GM12878 (cell line): ENCODE data around the gene GEMIN2. TPM values are rescaled to one million over a fixed set of nuclear protein-coding genes. Genes with fewer than 3 reads are reported as not detected.

ENCODE experiments used
- FOXK2 ChIP-seq: fragments of 450-650 bp; IDR thresholded peaks from 2 replicates; pipeline ENCODE4 v1.6.1; 2017; ENCODE audit warnings: mild to moderate bottlenecking, moderate library complexity
- GABPA ChIP-seq: IDR thresholded peaks from 2 replicates; pipeline ENCODE4 v1.6.1; 2014; ENCODE audit warnings: antibody characterized with exemption, low read depth, mild to moderate bottlenecking, inconsistent platforms
- JUND ChIP-seq: IDR thresholded peaks from 2 replicates; pipeline ENCODE4 v1.6.1; 2012; ENCODE audit warnings: low read depth, mild to moderate bottlenecking, low read length, improper control_type of control experiment, moderate library complexity
- MYC ChIP-seq: IDR thresholded peaks from 2 replicates; pipeline ENCODE4 v1.6.1; 2011; ENCODE audit warnings: mild to moderate bottlenecking, low read length, moderate library complexity, inconsistent platforms; ENCODE audit not compliant: insufficient read depth, insufficient replicate concordance, insufficient read length, severe bottlenecking
- NBN ChIP-seq: fragments of 450-650 bp; IDR thresholded peaks from 2 replicates; pipeline ENCODE4 v1.6.1; 2016
- NR2C2 ChIP-seq: IDR thresholded peaks from 2 replicates; pipeline ENCODE4 v1.6.1; 2011; ENCODE audit warnings: borderline replicate concordance, low read depth; ENCODE audit not compliant: control insufficient read depth, insufficient read length
- RBBP5 ChIP-seq: fragments of 200-600 bp; sonication (generic); conservative IDR thresholded peaks from 2 replicates; pipeline ENCODE4 v1.6.1; 2016
- RUNX3 ChIP-seq: IDR thresholded peaks from 2 replicates; pipeline ENCODE4 v1.6.1; 2012; ENCODE audit warnings: low read length, inconsistent platforms
- SMAD1 ChIP-seq: fragments of 450-650 bp; IDR thresholded peaks from 2 replicates; pipeline ENCODE4 v1.6.1; 2018; ENCODE audit warnings: mild to moderate bottlenecking, low read depth; ENCODE audit not compliant: partially characterized antibody
- SPI1 ChIP-seq: IDR thresholded peaks from 2 replicates; pipeline ENCODE4 v1.6.1; 2011; ENCODE audit warnings: low read depth, mild to moderate bottlenecking, low read length, moderate library complexity, borderline replicate concordance; ENCODE audit not compliant: insufficient read depth
- WRNIP1 ChIP-seq: IDR thresholded peaks from 2 replicates; pipeline ENCODE4 v1.6.1; 2011; ENCODE audit warnings: low read depth, low read length, improper control_type of control experiment, borderline replicate concordance
- ZBED1 ChIP-seq: IDR thresholded peaks from 2 replicates; pipeline ENCODE4 v1.6.1; 2016; ENCODE audit warnings: borderline replicate concordance
- polyA plus RNA-seq, 11 experiments: library from polyadenylated mRNA; depleted of rRNA in 4 of 11; unstranded in 6 of 11; stranded (reverse) in 5 of 11; fragments of >200 nt; fragmentation: Nextera tagmentation in 4 of 11; fragmentation: Illumina TruSeq in 1 of 11; extraction: Ambion mirVana in 4 of 11; extraction: Trizol in 1 of 11; gene quantifications; 1 replicate in 1 of 11; 2 replicates in 10 of 11; pipeline versions ENCODE4 v1.2.1 to v1.2.3, GENCODE V29; 2011 to 2016; ENCODE audit warnings: inconsistent platforms in 2 of 11, missing spikeins in 2 of 11, low read depth in 1 of 11
- total RNA-seq, 4 experiments: library from RNA; depleted of rRNA in 3 of 4; stranded (reverse); fragments of >200 nt in 3 of 4; fragmentation: Illumina TruSeq in 1 of 4; extraction: Trizol in 1 of 4; gene quantifications; 2 replicates each; pipeline versions ENCODE4 v1.2.1 to v1.2.3, GENCODE V29; 2013 to 2021
- TF ChIP-seq, protein P1 (sequence below): IDR thresholded peaks from 2 replicates; pipeline ENCODE4 v1.6.1; 2012; ENCODE audit warnings: mild to moderate bottlenecking, low read depth, low read length
- TF ChIP-seq, protein P2 (sequence below): IDR thresholded peaks from 2 replicates; pipeline ENCODE4 v1.6.1; 2011; ENCODE audit warnings: borderline replicate concordance, low read depth, mild to moderate bottlenecking, moderate library complexity, low read length; ENCODE audit not compliant: insufficient read depth, poor library complexity, severe bottlenecking
- TF ChIP-seq, protein P3 (sequence below): fragments of 450-650 bp; IDR thresholded peaks from 2 replicates; pipeline ENCODE4 v1.6.1; 2017; ENCODE audit warnings: borderline replicate concordance
- TF ChIP-seq, protein P4 (sequence below): IDR thresholded peaks from 2 replicates; pipeline ENCODE4 v1.6.1; 2012; ENCODE audit warnings: low read depth, low read length, improper control_type of control experiment
- TF ChIP-seq, protein P5 (sequence below): fragments of 450-650 bp; formaldehyde crosslinking; IDR thresholded peaks from 2 replicates; pipeline ENCODE4 v1.4.0; 2020; ENCODE audit warnings: mild to moderate bottlenecking, moderate library complexity

Gene GEMIN2
- total and polyA plus RNA-seq, 10 of the 15 experiments (the other 5 are each of a cell fraction or from before 2014, with no cell fraction given) = 25.9 to 69.3 (median 46.1) TPM

DNA sequence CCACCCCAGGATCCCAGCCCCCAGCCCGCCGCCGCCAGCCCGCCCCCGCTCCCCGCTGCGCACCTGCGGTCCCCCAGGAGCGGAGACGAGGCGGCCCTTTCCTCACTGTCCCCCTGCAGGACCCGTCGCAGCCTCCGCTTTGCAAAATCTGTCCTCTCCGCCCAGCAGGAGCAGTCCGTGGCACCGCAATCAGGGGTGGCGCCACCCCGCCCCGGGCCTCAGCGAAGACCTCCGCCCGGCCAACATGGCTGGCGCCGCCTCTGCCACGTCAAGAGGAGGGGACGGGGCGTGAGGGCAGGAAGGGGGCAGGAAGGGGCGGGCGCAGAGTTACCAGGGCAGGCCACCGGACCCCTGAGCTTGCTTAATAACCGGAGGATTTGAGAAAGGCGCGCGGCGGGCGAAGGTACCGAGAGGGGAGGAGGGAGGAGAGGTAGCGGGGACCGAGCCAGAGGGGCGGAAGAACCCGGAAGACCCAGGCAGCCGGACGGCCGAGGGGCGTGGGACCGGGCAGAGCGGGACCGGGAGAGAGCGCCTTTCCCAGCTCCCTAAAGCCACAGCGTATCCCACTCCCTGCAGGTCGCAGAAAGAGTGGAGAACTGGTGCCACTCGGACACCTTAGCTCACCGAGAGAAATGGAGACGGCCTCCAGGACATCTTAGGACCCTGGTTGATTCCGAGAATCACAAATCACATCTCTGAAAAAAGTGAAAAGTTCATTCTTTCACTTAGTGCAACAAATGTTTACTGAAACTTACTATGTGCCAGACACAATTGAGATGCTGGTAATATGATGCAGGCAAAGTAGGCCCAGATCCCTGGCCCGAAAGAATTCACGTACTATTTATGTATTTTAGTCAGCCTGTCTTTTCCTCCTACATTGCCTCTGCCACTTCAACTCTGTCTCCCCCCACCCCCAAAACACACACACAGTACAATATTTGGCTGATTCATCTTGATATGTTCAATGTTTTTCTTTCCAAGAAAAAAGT lies 10.9 kb upstream of the GEMIN2 start, which contains the start of gene SEC23A (continued):
- TF ChIP-seq, protein P1, sequence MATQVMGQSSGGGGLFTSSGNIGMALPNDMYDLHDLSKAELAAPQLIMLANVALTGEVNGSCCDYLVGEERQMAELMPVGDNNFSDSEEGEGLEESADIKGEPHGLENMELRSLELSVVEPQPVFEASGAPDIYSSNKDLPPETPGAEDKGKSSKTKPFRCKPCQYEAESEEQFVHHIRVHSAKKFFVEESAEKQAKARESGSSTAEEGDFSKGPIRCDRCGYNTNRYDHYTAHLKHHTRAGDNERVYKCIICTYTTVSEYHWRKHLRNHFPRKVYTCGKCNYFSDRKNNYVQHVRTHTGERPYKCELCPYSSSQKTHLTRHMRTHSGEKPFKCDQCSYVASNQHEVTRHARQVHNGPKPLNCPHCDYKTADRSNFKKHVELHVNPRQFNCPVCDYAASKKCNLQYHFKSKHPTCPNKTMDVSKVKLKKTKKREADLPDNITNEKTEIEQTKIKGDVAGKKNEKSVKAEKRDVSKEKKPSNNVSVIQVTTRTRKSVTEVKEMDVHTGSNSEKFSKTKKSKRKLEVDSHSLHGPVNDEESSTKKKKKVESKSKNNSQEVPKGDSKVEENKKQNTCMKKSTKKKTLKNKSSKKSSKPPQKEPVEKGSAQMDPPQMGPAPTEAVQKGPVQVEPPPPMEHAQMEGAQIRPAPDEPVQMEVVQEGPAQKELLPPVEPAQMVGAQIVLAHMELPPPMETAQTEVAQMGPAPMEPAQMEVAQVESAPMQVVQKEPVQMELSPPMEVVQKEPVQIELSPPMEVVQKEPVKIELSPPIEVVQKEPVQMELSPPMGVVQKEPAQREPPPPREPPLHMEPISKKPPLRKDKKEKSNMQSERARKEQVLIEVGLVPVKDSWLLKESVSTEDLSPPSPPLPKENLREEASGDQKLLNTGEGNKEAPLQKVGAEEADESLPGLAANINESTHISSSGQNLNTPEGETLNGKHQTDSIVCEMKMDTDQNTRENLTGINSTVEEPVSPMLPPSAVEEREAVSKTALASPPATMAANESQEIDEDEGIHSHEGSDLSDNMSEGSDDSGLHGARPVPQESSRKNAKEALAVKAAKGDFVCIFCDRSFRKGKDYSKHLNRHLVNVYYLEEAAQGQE = no peak
- TF ChIP-seq NBN (peak; percentile 77), FOXK2 (no peak), SMAD1 (no peak), GABPA (peak; percentile 72), JUND (no peak), RUNX3 (no peak), ZBED1 (no peak), RBBP5 (no peak), NR2C2 (no peak), MYC (no peak), WRNIP1 (no peak), SPI1 (no peak)
- TF ChIP-seq, protein P2, sequence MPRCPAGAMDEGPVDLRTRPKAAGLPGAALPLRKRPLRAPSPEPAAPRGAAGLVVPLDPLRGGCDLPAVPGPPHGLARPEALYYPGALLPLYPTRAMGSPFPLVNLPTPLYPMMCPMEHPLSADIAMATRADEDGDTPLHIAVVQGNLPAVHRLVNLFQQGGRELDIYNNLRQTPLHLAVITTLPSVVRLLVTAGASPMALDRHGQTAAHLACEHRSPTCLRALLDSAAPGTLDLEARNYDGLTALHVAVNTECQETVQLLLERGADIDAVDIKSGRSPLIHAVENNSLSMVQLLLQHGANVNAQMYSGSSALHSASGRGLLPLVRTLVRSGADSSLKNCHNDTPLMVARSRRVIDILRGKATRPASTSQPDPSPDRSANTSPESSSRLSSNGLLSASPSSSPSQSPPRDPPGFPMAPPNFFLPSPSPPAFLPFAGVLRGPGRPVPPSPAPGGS = no peak
- TF ChIP-seq, protein P3, sequence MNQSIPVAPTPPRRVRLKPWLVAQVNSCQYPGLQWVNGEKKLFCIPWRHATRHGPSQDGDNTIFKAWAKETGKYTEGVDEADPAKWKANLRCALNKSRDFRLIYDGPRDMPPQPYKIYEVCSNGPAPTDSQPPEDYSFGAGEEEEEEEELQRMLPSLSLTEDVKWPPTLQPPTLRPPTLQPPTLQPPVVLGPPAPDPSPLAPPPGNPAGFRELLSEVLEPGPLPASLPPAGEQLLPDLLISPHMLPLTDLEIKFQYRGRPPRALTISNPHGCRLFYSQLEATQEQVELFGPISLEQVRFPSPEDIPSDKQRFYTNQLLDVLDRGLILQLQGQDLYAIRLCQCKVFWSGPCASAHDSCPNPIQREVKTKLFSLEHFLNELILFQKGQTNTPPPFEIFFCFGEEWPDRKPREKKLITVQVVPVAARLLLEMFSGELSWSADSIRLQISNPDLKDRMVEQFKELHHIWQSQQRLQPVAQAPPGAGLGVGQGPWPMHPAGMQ = no peak
- TF ChIP-seq, protein P4, sequence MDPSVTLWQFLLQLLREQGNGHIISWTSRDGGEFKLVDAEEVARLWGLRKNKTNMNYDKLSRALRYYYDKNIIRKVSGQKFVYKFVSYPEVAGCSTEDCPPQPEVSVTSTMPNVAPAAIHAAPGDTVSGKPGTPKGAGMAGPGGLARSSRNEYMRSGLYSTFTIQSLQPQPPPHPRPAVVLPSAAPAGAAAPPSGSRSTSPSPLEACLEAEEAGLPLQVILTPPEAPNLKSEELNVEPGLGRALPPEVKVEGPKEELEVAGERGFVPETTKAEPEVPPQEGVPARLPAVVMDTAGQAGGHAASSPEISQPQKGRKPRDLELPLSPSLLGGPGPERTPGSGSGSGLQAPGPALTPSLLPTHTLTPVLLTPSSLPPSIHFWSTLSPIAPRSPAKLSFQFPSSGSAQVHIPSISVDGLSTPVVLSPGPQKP = no peak
- TF ChIP-seq, protein P5, sequence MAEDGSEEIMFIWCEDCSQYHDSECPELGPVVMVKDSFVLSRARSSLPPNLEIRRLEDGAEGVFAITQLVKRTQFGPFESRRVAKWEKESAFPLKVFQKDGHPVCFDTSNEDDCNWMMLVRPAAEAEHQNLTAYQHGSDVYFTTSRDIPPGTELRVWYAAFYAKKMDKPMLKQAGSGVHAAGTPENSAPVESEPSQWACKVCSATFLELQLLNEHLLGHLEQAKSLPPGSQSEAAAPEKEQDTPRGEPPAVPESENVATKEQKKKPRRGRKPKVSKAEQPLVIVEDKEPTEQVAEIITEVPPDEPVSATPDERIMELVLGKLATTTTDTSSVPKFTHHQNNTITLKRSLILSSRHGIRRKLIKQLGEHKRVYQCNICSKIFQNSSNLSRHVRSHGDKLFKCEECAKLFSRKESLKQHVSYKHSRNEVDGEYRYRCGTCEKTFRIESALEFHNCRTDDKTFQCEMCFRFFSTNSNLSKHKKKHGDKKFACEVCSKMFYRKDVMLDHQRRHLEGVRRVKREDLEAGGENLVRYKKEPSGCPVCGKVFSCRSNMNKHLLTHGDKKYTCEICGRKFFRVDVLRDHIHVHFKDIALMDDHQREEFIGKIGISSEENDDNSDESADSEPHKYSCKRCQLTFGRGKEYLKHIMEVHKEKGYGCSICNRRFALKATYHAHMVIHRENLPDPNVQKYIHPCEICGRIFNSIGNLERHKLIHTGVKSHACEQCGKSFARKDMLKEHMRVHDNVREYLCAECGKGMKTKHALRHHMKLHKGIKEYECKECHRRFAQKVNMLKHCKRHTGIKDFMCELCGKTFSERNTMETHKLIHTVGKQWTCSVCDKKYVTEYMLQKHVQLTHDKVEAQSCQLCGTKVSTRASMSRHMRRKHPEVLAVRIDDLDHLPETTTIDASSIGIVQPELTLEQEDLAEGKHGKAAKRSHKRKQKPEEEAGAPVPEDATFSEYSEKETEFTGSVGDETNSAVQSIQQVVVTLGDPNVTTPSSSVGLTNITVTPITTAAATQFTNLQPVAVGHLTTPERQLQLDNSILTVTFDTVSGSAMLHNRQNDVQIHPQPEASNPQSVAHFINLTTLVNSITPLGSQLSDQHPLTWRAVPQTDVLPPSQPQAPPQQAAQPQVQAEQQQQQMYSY (CRISPR knock-in tag) = no peak
